ENCODE measurements around the gene SPATA2. TPM values are rescaled to one million over a fixed set of nuclear protein-coding genes. Genes with fewer than 3 reads are reported as not detected.

The SPATA2 gene
- total RNA-seq, 1 donor from 2014 or later: 4.0 TPM

DNA sequence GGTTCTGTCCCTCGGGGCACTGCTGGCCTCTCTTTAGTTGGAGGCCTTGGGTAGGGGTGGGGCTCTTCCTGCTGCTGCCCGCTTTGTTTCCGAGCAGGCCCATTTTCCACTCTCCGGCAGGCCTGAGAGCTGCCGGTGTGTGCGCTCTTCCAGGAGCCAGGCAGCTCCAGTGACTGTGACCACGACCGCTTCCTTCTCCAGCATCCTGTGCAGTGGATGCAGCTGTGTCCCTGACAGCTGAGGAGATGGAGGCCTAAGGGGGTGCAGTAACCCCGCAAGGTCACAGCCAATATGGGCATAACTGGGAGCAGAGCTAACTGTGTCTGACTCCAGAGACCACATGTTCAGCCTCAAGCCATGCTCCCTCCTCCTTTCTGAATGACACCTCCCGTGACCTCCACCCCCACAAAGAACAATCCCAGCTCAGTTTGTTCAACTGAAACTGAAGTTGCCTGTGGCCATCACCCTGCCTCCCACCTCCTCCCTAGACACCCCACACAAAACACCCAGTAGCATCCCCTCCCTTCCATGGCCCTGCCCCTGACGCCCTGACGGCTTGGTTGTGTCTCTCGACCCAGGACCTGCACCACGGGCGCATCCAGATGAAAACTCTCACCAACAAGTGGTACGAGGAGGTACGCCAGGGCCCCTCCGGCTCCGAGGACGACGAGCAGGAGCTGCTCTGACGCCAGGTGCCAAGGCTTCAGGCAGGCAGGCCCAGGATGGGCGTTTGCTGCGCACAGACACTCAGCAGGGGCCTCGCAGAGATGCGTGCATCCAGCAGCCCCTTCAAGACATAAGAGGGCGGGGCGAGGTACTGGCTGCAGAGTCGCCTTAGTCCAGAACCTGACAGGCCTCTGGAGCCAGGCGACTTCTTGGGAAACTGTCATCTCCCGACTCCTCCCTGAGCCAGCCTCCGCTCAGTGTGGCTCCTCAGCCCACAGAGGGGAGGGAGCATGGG lies 27.8 kb downstream of the SPATA2 start:
- peaks cover 65% of the 10 kb centered on the region for H3K4me1 Mint-ChIP-seq
- H3K79me2 ChIP-seq (ENCODE audit: low read depth): no peaks in the 10 kb centered on the region
- no peaks in the 10 kb centered on the region for H3K9me3 Mint-ChIP-seq
- no peak overlapping the region for H3K27ac ChIP-seq
- no peaks in the 10 kb centered on the region for H3K27me3 ChIP-seq
- H4K20me1 ChIP-seq (ENCODE audit: low read depth): peaks cover 4% of the 10 kb centered on the region
- peaks cover 31% of the 10 kb centered on the region for H3K4me1 ChIP-seq
- no peaks in the 10 kb centered on the region for H3K36me3 ChIP-seq
- H3K9ac ChIP-seq: no peak overlapping the region
- peak overlapping the region; percentile 95 for H3K27ac Mint-ChIP-seq
- peaks cover 14% of the 10 kb centered on the region for H3K27me3 Mint-ChIP-seq (ENCODE audit: insufficient read depth, low read depth)
- TF ChIP-seq, protein P1, sequence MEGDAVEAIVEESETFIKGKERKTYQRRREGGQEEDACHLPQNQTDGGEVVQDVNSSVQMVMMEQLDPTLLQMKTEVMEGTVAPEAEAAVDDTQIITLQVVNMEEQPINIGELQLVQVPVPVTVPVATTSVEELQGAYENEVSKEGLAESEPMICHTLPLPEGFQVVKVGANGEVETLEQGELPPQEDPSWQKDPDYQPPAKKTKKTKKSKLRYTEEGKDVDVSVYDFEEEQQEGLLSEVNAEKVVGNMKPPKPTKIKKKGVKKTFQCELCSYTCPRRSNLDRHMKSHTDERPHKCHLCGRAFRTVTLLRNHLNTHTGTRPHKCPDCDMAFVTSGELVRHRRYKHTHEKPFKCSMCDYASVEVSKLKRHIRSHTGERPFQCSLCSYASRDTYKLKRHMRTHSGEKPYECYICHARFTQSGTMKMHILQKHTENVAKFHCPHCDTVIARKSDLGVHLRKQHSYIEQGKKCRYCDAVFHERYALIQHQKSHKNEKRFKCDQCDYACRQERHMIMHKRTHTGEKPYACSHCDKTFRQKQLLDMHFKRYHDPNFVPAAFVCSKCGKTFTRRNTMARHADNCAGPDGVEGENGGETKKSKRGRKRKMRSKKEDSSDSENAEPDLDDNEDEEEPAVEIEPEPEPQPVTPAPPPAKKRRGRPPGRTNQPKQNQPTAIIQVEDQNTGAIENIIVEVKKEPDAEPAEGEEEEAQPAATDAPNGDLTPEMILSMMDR (IDR thresholded peaks at IDR 0.05): no peak
- TF ChIP-seq EZH2 (IDR thresholded peaks at IDR 0.05) (no peak), EZH2phosphoT487 (IDR thresholded peaks at IDR 0.05) (no peak)
- no peaks in the 10 kb centered on the region for H3K9me3 ChIP-seq (ENCODE audit: low read depth)
- peak overlapping the region; percentile 72 for H3K4me3 Mint-ChIP-seq
- no peak overlapping the region for H3K4me2 ChIP-seq
- H2AFZ ChIP-seq (replicated peaks): no peak overlapping the region
- H3K36me3 Mint-ChIP-seq: peaks cover 6% of the 10 kb centered on the region
- peaks cover 15% of the 10 kb centered on the region for H3F3A ChIP-seq (ENCODE audit: low read depth)
- no peak for DNase-seq (ENCODE audit: low spot score)
- H3K4me3 ChIP-seq: no peak overlapping the region

DNA sequence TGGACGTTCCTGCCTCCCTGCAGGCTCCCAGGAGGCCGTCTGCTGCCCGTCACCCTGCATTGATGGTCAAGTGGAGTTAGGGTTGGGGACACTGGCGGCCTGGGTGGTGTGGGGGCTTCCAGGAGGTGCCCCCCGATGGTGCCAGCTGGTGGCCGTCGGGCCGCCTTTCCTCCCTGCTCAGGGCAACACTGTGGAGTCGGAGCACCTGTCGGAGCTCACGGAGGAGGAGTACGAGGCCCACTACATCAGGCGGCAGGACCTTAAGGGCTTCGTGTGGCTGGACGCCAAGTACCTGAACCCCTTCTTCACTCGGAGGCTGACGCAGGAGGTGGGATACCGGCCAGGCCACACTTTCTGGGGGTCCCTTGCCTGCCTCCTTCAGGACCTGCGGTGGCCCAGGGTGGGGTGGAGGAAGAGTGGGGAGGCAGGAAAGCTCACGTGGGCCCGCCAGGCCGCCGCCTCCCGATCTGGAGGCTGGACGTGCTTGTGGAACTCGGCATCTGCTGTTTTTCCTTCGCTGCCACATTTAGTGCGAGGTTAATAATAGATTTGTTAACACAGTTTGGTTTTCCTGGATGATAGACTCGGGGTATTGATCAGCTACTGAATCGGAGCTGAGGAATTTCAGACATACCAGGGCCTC lies 28.6 kb downstream of the SPATA2 start:
- no peaks in the 10 kb centered on the region for H3K9me3 ChIP-seq (ENCODE audit: low read depth)
- no peak overlapping the region for H3K4me3 ChIP-seq
- H3K27me3 ChIP-seq: no peaks in the 10 kb centered on the region
- TF ChIP-seq, protein P1 (IDR thresholded peaks at IDR 0.05): no peak
- no peak for TF ChIP-seq EZH2 (IDR thresholded peaks at IDR 0.05)
- no peak for TF ChIP-seq EZH2phosphoT487 (IDR thresholded peaks at IDR 0.05)
- peaks cover 60% of the 10 kb centered on the region for H3K4me1 Mint-ChIP-seq
- peaks cover 28% of the 10 kb centered on the region for H3K4me1 ChIP-seq
- peaks cover 4% of the 10 kb centered on the region for H4K20me1 ChIP-seq (ENCODE audit: low read depth)
- no peak overlapping the region for H3K4me2 ChIP-seq
- peaks cover 14% of the 10 kb centered on the region for H3K27me3 Mint-ChIP-seq (ENCODE audit: insufficient read depth, low read depth)
- peak overlapping the region; percentile 53 for H3K27ac Mint-ChIP-seq
- peaks cover 14% of the 10 kb centered on the region for H3F3A ChIP-seq (ENCODE audit: low read depth)
- no peaks in the 10 kb centered on the region for H3K36me3 ChIP-seq
- no peak overlapping the region for H3K27ac ChIP-seq
- no peak for DNase-seq (ENCODE audit: low spot score)
- H3K9me3 Mint-ChIP-seq: no peaks in the 10 kb centered on the region
- no peaks in the 10 kb centered on the region for H3K79me2 ChIP-seq (ENCODE audit: low read depth)
- H3K9ac ChIP-seq: no peak overlapping the region
- no peak overlapping the region for H2AFZ ChIP-seq (replicated peaks)
- H3K4me3 Mint-ChIP-seq: no peak overlapping the region
- peaks cover 6% of the 10 kb centered on the region for H3K36me3 Mint-ChIP-seq

DNA sequence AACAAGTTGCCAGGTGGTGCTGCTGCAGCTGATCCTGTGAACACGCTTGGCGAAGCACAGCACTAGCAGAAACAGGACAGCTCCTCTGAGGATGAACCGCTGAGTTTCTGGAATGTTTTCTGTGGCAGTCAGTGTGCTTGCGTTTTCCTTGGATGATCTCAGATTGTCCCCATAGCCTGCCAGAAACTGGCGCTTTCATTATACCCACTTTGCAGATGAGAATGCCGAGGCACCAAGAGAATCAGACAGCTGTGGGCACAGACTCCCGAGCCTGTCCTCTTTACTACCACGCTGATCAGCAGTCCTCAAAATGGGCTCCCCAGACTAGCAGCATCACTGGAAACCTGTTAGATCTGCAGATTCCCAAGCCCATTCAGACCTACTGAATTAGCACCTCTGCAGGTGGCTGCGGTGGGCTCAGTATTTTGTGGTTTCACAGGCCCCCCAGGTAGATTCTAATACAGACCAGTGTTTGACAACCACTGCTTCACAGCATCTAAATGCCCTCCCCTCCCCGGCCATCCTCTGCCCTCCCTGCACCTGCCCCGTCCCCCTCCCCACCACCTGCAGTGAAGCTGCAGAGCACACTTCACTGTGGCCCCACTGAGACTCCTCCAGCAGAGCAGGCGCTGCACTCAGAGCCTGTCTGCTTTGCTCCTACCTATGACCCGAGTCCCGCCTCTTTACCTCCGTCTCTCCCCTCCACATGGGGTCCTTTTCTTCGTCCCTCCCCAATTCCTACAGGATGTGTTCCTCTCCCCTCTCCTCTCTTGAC lies 29.6 kb downstream of the SPATA2 start:
- no peaks in the 10 kb centered on the region for H3K9me3 Mint-ChIP-seq
- no peak overlapping the region for H2AFZ ChIP-seq (replicated peaks)
- no peak overlapping the region for H3K4me3 ChIP-seq
- peak overlapping the region; percentile 96 for H3K27ac Mint-ChIP-seq
- no peak overlapping the region for H3K4me3 Mint-ChIP-seq
- peaks cover 4% of the 10 kb centered on the region for H4K20me1 ChIP-seq (ENCODE audit: low read depth)
- H3F3A ChIP-seq (ENCODE audit: low read depth): peaks cover 12% of the 10 kb centered on the region
- H3K9ac ChIP-seq: no peak overlapping the region
- no peaks in the 10 kb centered on the region for H3K36me3 ChIP-seq
- peaks cover 19% of the 10 kb centered on the region for H3K4me1 ChIP-seq
- no peaks in the 10 kb centered on the region for H3K27me3 ChIP-seq
- no peak overlapping the region for H3K27ac ChIP-seq
- no peaks in the 10 kb centered on the region for H3K79me2 ChIP-seq (ENCODE audit: low read depth)
- H3K4me2 ChIP-seq: no peak overlapping the region
- TF ChIP-seq, protein P1 (IDR thresholded peaks at IDR 0.05): no peak
- no peak for TF ChIP-seq EZH2phosphoT487 (IDR thresholded peaks at IDR 0.05)
- DNase-seq (ENCODE audit: low spot score): no peak
- H3K9me3 ChIP-seq (ENCODE audit: low read depth): no peaks in the 10 kb centered on the region
- peaks cover 6% of the 10 kb centered on the region for H3K36me3 Mint-ChIP-seq
- H3K4me1 Mint-ChIP-seq: peaks cover 52% of the 10 kb centered on the region
- H3K27me3 Mint-ChIP-seq (ENCODE audit: insufficient read depth, low read depth): peaks cover 17% of the 10 kb centered on the region
